ENCODE data around the gene BST2.

The BST2 gene

GRCh38 chr19:17419154-17419620 is 13.8 kb upstream of the BST2 start:
- no peak for DNase-seq

GRCh38 chr19:17418710-17419109 is 13.3 kb upstream of the BST2 start:
- DNase-seq = no peak

DNA sequence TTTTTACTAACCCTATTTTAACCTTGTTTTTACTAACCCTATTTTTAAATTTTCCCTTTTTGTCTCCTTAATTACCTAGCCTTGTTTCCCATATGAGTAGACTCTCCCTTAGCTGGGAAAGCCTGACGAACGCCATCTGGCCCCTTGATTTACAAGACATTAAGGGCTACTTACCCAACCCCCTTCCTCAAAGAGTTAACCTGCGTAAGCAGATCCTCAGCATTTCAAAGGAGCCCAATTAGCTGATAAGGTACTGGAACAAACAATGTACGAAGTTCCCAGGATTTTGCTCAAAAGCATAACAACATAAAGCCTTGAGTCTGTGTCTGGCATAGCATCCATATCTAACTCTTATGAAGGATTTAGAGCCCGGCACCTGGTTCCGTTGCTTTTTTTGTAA is 9.7 kb upstream of the BST2 start:
- no peak for DNase-seq

GRCh38 chr19:17414097-17414496 is 8.7 kb upstream of the BST2 start:
- DNase-seq = no peak

DNA sequence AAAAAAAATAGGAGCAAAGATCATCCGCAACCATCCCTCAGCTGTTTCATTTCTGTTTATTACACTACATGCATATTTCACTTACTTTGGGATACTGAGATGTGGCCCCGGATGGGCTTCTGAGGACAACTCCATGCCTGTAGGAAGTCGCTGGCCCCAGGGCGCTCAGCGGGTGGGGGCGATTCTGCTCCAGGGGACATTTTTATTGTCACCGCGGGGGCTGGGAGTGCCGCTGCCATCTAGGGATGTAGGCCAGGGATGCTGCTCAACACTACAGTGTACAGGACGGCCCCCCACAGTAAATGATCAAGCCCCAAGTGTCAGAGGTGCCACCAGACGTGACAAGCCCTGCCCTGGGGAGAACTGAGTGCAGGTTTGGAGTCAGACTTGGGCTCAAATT is 6.4 kb upstream of the BST2 start:
- DNase-seq = no peak

DNA sequence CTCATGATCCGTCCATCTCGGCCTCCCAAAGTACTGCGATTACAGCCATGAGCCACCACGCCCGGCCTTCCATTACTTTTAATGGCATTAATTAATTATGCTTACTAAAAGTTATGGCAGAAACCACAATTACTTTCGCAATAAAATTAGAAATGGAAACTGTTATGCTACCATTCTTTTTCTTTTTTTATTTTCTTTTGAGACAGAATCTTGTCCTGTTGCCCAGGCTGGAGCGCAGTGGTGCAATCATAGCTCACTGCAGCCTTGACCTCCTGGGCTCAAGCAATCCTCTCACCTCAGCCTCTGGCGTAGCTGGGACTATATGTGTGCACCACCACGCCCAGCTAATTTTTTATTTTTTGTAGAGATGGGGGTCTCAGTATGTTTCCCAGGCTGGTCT is 4.6 kb upstream of the BST2 start:
- DNase-seq = no peak

DNA sequence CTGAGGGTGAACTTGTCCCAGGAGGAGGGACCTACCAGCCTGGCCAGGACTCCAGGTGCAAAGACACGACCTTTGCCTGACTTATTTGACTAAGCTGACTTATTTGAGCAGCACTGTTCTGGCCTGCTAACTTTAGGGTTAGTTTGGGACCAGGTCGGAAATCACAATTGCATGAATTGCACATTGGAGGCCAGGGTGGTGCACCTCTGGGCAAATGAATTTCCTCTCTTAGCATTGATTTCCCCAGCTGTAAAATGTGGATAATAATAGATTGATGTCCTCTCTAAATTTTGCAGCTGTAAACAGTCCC is 1.4 kb upstream of the BST2 start:
- no peak for DNase-seq

- DNase-seq = peak in 1 of 2 donors; percentile 19
These were observed 836 bp upstream of the BST2 start for GRCh38 chr19:17406046-17406886.

DNA sequence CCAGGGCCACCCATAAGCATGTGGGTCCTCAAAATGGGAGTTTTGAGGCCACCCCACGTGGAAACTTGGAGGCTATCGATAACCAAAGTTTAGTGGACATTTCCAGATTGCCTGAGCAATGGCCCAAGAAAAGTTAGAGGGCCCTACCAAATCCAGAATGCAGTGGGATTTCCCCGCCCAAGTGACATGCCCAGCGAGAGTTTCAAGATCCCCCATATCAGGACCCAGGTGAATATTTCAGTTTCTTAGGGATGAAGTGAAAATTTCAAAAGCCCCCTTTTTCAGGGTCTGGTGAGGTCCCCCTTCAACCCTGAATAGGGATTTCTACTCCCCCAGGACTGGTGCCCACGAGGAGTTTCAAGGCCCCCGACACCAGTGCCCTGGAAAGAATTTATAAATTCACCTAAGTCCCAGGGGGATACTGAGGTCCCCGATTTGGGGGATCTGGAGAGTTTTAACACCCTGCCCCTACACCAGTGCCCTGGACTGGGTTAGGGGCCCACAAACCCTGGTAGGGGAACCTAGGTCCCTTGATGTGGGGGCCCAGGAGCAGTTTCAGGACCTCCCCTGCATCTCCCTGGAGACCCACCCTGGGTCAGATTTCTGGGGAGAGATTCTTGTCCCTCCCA is 695 bp downstream of the BST2 start:
- no peak for DNase-seq

DNA sequence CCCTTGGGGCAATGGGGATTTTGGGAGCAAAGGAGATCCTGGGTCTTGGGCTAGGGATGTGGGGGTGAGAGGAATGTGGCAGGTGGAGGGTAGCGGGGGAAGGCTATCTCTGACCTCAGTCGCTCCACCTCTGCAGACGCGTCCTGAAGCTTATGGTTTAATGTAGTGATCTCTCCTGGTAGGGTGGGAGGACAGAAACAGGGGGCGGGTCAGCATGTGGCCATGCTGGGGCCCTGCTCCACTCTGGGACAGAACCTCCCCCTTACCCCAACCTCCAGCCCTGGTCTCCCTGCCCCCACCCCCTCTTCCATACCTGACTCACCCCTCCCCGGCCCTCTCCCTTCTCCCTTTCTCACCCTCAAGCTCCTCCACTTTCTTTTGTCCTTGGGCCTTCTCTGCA is 1.4 kb downstream of the BST2 start:
- no peak for DNase-seq

GRCh38 chr19:17402982-17403855 is 2.2 kb downstream of the BST2 start:
- no peak for DNase-seq

DNA sequence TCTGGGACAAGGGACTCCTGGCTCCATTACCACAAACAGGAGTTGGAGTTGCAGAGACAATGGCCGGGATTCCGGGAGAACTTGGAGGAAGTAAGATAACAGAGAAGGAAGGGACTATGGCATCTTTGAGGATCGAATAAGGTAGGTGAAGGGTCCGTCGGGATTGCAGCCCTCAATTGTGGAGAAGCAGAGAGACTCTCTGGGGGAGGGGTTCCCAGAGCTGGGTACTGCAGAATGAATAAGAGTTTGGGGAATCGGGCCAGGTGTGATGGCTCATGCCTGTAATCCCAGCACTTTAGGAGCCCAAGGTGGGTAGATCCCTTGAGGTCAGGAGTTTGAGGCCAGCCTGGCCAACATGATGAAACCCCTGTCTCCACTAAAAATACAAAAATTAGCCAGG is 3.8 kb downstream of the BST2 start:
- DNase-seq = no peak

- DNase-seq = no peak
These were observed 6.4 kb downstream of the BST2 start for GRCh38 chr19:17398902-17399527.

DNA sequence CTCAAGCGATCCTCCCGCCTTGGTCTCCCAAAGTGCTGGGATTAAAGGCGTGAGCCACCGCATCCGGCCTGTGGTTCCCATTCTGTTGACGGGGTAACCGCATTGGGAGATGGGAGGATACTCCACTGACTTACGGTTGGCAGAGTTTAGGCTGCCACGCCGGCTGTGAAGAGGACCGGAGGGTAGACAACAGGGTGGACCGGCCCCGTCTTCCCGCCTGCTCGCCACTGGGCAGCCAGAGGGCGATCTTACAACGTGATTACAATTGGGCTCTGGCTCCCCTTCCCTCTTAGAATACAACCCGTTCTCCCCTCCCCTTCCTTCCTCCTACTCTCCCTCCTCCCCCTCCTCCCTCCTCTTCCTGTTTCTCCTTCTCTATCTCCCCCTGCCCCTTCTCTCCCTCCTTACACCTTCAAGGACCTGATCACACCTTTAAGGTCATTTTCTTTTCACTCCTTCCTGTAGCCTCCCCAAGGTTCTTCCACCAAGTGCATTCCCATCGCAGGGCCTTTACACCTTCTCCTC is 10.5 kb downstream of the BST2 start:
- DNase-seq = no peak

GRCh38 chr19:17393914-17394313 is 11.5 kb downstream of the BST2 start, which contains the start of gene CCDC194:
Gene CCDC194 (minus strand): TSS chr19:17394196. CDS start chr19:17394158, 38 bp downstream.
- DNase-seq = no peak

GRCh38 chr19:17393002-17393401 is 12.4 kb downstream of the BST2 start:
- no peak for DNase-seq

DNA sequence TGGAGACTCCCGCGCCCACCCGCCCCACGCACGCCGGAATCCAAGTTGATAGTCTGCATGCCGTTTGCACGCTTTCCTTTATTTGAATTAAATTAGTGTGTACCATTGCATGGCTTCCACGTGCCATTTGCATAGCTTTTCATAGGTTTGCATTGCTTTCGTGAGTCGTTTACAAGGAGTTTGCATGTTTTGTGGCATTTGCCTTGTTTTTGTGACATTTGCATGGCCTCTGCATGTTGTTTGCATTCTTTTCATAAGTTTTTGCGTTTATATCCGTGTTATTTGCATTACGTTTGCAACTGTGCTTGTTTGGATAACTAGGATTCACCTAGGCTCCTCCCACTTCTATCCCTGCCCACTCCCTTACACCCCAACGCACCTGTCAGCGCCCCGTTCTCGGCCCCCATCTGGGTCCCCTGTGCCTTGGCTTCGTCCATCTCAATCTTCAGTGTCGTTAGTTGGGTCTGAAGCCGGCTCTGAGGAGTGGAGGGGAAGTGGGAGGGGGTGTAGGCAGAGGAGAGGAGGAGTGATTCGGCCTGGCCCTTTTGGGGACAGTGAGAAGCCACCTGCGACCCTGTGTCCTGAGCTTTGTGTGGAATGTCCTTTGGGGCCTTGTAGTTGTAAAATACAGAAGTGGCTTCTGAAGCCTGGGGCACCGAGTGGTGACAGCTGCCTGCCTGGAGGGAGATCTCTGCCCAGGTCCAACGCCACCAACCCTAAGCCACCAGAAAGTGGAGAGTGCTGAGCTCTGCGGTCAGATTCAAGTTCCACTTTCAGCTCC is 13.9 kb downstream of the BST2 start:
- no peak for DNase-seq

GRCh38 chr19:17390665-17391370 is 14.6 kb downstream of the BST2 start:
- peak; percentile 73 to 79 for DNase-seq

DNA sequence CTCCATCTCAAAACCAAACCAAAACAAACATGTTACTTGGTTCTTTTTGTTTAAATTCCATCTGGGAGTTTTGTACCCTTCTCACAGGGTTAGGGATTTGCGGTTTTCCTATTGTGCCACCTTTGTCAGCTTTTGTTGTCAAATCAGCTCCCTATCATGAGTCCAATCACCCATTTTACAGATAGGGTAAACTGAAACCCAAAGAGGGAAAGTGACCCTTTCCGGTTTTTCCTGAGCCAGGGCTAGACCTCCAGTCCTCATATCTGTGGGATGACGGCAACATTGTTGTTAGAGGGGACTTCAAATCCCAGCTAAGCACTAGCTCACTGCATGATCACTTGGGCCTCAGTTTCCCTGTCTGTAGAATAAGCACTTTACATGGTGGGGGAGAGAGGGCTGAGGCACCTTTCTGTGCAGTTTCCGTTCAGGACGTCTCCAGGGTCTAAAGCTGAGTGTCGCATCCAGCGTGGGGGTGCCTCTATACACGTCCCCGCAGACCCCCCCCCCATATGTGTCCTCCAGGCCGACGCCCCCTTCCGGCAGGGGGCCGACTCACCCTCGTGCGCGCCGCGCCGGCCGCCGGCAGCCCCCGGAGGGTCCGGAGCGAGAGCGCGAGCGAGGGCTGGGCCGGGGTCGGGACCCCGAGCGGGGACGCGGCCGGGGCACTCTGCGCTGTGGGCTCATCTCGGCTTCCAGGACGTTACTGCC is 15.3 kb downstream of the BST2 start:
- no peak for DNase-seq

DNA sequence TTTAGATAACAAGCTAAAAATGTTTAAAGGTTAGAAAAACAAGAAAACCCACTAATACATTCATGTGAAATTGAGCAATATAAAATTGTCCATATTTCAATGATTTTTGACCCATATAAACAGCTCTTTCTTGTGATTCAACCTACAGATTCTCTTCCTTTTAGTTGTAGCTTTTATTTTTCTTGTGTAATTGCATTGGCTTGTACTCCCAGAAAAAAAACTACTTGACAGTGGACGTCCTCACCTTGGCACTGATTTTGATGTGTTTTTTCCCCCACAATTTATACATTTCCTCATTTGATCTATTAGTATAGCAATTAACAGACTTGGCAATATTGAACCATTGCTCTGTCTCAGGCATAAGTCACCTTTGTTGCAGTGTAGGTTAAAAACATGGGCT is 16.1 kb downstream of the BST2 start:
- DNase-seq = no peak

All from hippocampal formation (tissue), 2 donors.